ENCODE data around the gene KRTAP5-1.
"Not testable (repeated sequence)": the region's sequence is repeated elsewhere in the genome, so short reads cannot be mapped to it uniquely, and the experiment has no call there.

Gene KRTAP5-1

GRCh38 chr11:1600626-1601025 is 15.5 kb upstream of the KRTAP5-1 start:
- Histone ChIP-seq H3K36me3 (replicated peaks; ENCODE audit: insufficient read depth, low read length) (no peaks in the 10 kb centered on the region), H3K9me2 (replicated peaks; ENCODE audit: insufficient read depth, low read length) (no peaks in the 10 kb centered on the region), H3K27ac (ENCODE audit: low read length) (no peak overlapping the region), H3K4me3 (ENCODE audit: low read length) (no peak overlapping the region), H3K4me1 (ENCODE audit: low read length) (peaks cover 6% of the 10 kb centered on the region; the same call in 1 of the 2 replicates), H2AFZ (ENCODE audit: low read length) (no peak overlapping the region), H3K9ac (ENCODE audit: low read length) (no peak overlapping the region), H3K27me3 (replicated peaks; ENCODE audit: insufficient read depth, low read length) (peaks cover 99% of the 10 kb centered on the region), H3K79me2 (ENCODE audit: low read length) (no peaks in the 10 kb centered on the region), H3F3A (ENCODE audit: insufficient read depth, low read length) (no peaks in the 10 kb centered on the region), H3K9me3 (replicated peaks; ENCODE audit: insufficient read depth, low read length) (no peaks in the 10 kb centered on the region), H3K4me2 (ENCODE audit: low read depth, low read length) (no peak overlapping the region), H4K20me1 (ENCODE audit: insufficient read depth, low read length) (peaks cover 6% of the 10 kb centered on the region; the same call in 1 of the 2 replicates)
- TF ChIP-seq EZH2phosphoT487 (IDR thresholded peaks at IDR 0.05; ENCODE audit: low read length) (no peak), CTCF (IDR thresholded peaks at IDR 0.05; ENCODE audit: low read length) (no peak), EZH2 (optimal IDR thresholded peaks at IDR 0.05; ENCODE audit: low read depth, low read length) (no peak)
- no peak for DNase-seq

- Histone ChIP-seq H3K9ac (ENCODE audit: low read length) (no peak overlapping the region), H3K4me2 (ENCODE audit: low read depth, low read length) (no peak overlapping the region), H3K9me2 (replicated peaks; ENCODE audit: insufficient read depth, low read length) (no peaks in the 10 kb centered on the region), H3K4me1 (ENCODE audit: low read length) (no peaks in the 10 kb centered on the region), H3K27me3 (replicated peaks; ENCODE audit: insufficient read depth, low read length) (peaks cover 98% of the 10 kb centered on the region), H3K27ac (ENCODE audit: low read length) (no peak overlapping the region), H3K36me3 (replicated peaks; ENCODE audit: insufficient read depth, low read length) (no peaks in the 10 kb centered on the region), H3K79me2 (ENCODE audit: low read length) (no peaks in the 10 kb centered on the region), H3K4me3 (ENCODE audit: low read length) (no peak overlapping the region), H3K9me3 (replicated peaks; ENCODE audit: insufficient read depth, low read length) (no peaks in the 10 kb centered on the region), H3F3A (ENCODE audit: insufficient read depth, low read length) (no peaks in the 10 kb centered on the region), H4K20me1 (ENCODE audit: insufficient read depth, low read length) (peaks cover 6% of the 10 kb centered on the region; the same call in 1 of the 2 replicates), H2AFZ (ENCODE audit: low read length) (no peak overlapping the region)
- no peak for DNase-seq
- no peak for TF ChIP-seq EZH2 (optimal IDR thresholded peaks at IDR 0.05; ENCODE audit: low read depth, low read length)
Measured at GRCh38 chr11:1598816-1599215, 13.7 kb upstream of the KRTAP5-1 start.

GRCh38 chr11:1598406-1598805 is 13.3 kb upstream of the KRTAP5-1 start:
- H3K9me3 ChIP-seq (replicated peaks; ENCODE audit: insufficient read depth, low read length); H3K9me2 ChIP-seq (replicated peaks; ENCODE audit: insufficient read depth, low read length); H2AFZ ChIP-seq (ENCODE audit: low read length); H3K27ac ChIP-seq (ENCODE audit: low read length); H4K20me1 ChIP-seq (ENCODE audit: insufficient read depth, low read length); H3K4me1 ChIP-seq (ENCODE audit: low read length); H3K4me2 ChIP-seq (ENCODE audit: low read depth, low read length); H3K4me3 ChIP-seq (ENCODE audit: low read length); H3K79me2 ChIP-seq (ENCODE audit: low read length); H3F3A ChIP-seq (ENCODE audit: insufficient read depth, low read length); H3K9ac ChIP-seq (ENCODE audit: low read length); H3K36me3 ChIP-seq (replicated peaks; ENCODE audit: insufficient read depth, low read length); DNase-seq: not testable (repeated sequence)
- peaks cover 98% of the 10 kb centered on the region for H3K27me3 ChIP-seq (replicated peaks; ENCODE audit: insufficient read depth, low read length)

GRCh38 chr11:1597994-1598380 is 12.9 kb upstream of the KRTAP5-1 start, which contains the start of gene KRTAP5-2:
Gene KRTAP5-2 (minus strand): TSS chr11:1598294. CDS start chr11:1598250, 44 bp downstream.
- no peak within 1 kb of the TSS for H3K4me2 ChIP-seq (ENCODE audit: low read depth, low read length)
- no peaks in the 10 kb centered on the region for H3K4me1 ChIP-seq (ENCODE audit: low read length)
- no peaks in the 10 kb centered on the region for H3K36me3 ChIP-seq (replicated peaks; ENCODE audit: insufficient read depth, low read length)
- no peak for DNase-seq
- peaks cover 2% of the 10 kb centered on the region; the same call in 1 of the 2 replicates for H4K20me1 ChIP-seq (ENCODE audit: insufficient read depth, low read length)
- no peaks in the 10 kb centered on the region for H3F3A ChIP-seq (ENCODE audit: insufficient read depth, low read length)
- H3K9me2 ChIP-seq (replicated peaks; ENCODE audit: insufficient read depth, low read length), result no peaks in the 10 kb centered on the region
- H3K9ac ChIP-seq (ENCODE audit: low read length), result no peak within 1 kb of the TSS
- no peaks in the 10 kb centered on the region for H3K9me3 ChIP-seq (replicated peaks; ENCODE audit: insufficient read depth, low read length)
- no peak within 1 kb of the TSS for H3K4me3 ChIP-seq (ENCODE audit: low read length)
- H2AFZ ChIP-seq (ENCODE audit: low read length), result no peak within 1 kb of the TSS
- H3K79me2 ChIP-seq (ENCODE audit: low read length), result no peaks in the 10 kb centered on the region
- peaks cover 98% of the 10 kb centered on the region for H3K27me3 ChIP-seq (replicated peaks; ENCODE audit: insufficient read depth, low read length)
- H3K27ac ChIP-seq (ENCODE audit: low read length), result no peak within 1 kb of the TSS
- TF ChIP-seq EZH2phosphoT487 (IDR thresholded peaks at IDR 0.05; ENCODE audit: low read length) (no peak), EZH2 (optimal IDR thresholded peaks at IDR 0.05; ENCODE audit: low read depth, low read length) (no peak), CTCF (IDR thresholded peaks at IDR 0.05; ENCODE audit: low read length) (no peak)

Data from MM.1S (cell line).